DND-41 (cell line): ENCODE data around the gene BCKDHB.

Experiments used
- ATAC-seq: fragments of 200-7000 bp; cut with Tn5 transposase; 3 replicates; pipeline ENCODE4 v1.9.1; 2021; ENCODE audit warnings: low read depth; ENCODE audit not compliant: insufficient read depth
- DNase-seq: peaks from one replicate; pipeline ENCODE4 v3.0.0-alpha.2; 2020
- H2AFZ ChIP-seq: 2 replicates; pipeline ENCODE4 v1.6.0; 2012; ENCODE audit warnings: low read depth, low read length
- H3K27ac ChIP-seq: 2 replicates; pipeline ENCODE4 v1.5.1; 2012; ENCODE audit warnings: low read length, inconsistent platforms
- H3K27me3 ChIP-seq: fragments of 200-600 bp; sonication (generic); 2 replicates; pipeline ENCODE4 v1.6.0; 2012; ENCODE audit warnings: low read length, mild to moderate bottlenecking, inconsistent platforms; ENCODE audit not compliant: insufficient read depth, poor library complexity
- H3K36me3 ChIP-seq: 2 replicates; pipeline ENCODE4 v1.5.1; 2012; ENCODE audit warnings: low read length, inconsistent platforms; ENCODE audit not compliant: insufficient read depth
- H3K4me1 ChIP-seq: 2 replicates; pipeline ENCODE4 v1.5.1; 2012; ENCODE audit warnings: mild to moderate bottlenecking, low read length; ENCODE audit not compliant: insufficient read depth
- H3K4me2 ChIP-seq: 2 replicates; pipeline ENCODE4 v1.6.0; 2012; ENCODE audit warnings: mild to moderate bottlenecking, moderate library complexity, low read length, inconsistent platforms; ENCODE audit not compliant: insufficient read depth
- H3K4me3 ChIP-seq, 2 experiments: fragments of 200-600 bp in 1 of 2; shearing (Covaris generic) in 1 of 2; 2 replicates each; pipeline ENCODE4 v1.5.1; 2012 to 2016; ENCODE audit warnings: inconsistent platforms in 2 of 2, low read length in 2 of 2, mild to moderate bottlenecking in 2 of 2, low read depth in 1 of 2, moderate library complexity in 1 of 2
- H3K79me2 ChIP-seq: 2 replicates; pipeline ENCODE4 v1.6.0; 2012; ENCODE audit warnings: low read length, inconsistent platforms; ENCODE audit not compliant: insufficient read depth
- H3K9ac ChIP-seq: 2 replicates; pipeline ENCODE4 v1.6.0; 2012; ENCODE audit warnings: low read depth, mild to moderate bottlenecking, inconsistent platforms, low read length, moderate library complexity
- H3K9me3 ChIP-seq: 2 replicates; pipeline ENCODE4 v1.5.1; 2012; ENCODE audit warnings: low read length, moderate library complexity, mild to moderate bottlenecking, inconsistent platforms; ENCODE audit not compliant: insufficient read depth, severe bottlenecking
- H4K20me1 ChIP-seq: 2 replicates; pipeline ENCODE4 v1.6.0; 2012; ENCODE audit warnings: low read length; ENCODE audit not compliant: insufficient read depth
- CTCF ChIP-seq: IDR thresholded peaks from 2 replicates; pipeline ENCODE4 v1.5.1; 2012; ENCODE audit warnings: borderline replicate concordance, low read length, moderate library complexity, mild to moderate bottlenecking; ENCODE audit not compliant: poor library complexity, severe bottlenecking; ENCODE audit errors: extremely low read depth
- EZH2 ChIP-seq: IDR thresholded peaks from 3 replicates; pipeline ENCODE4 v1.6.1; 2012; ENCODE audit warnings: borderline replicate concordance, low read depth, mild to moderate bottlenecking, moderate library complexity, low read length, inconsistent platforms; ENCODE audit not compliant: severe bottlenecking

BCKDHB gene

GRCh38 chr6:80329496-80329895 is 223.0 kb downstream of the BCKDHB start:
- H3K9ac ChIP-seq = no peak overlapping the region
- no peaks in the 10 kb centered on the region for H3K4me1 ChIP-seq
- no peaks in the 10 kb centered on the region for H3K9me3 ChIP-seq
- H3K27me3 ChIP-seq = no peaks in the 10 kb centered on the region
- no peaks in the 10 kb centered on the region for H3K79me2 ChIP-seq
- H3K27ac ChIP-seq = no peak overlapping the region
- TF ChIP-seq EZH2 = no peak
- TF ChIP-seq CTCF = no peak
- ATAC-seq = no peak
- H3K4me3 ChIP-seq = no peak overlapping the region
- no peaks in the 10 kb centered on the region for H3K36me3 ChIP-seq
- H3K4me2 ChIP-seq = no peak overlapping the region
- no peak overlapping the region for H2AFZ ChIP-seq
- DNase-seq = no peak
- no peaks in the 10 kb centered on the region for H4K20me1 ChIP-seq

GRCh38 chr6:80330961-80331360 is 224.5 kb downstream of the BCKDHB start:
- H3K27ac ChIP-seq = no peak overlapping the region
- H3K9me3 ChIP-seq = no peaks in the 10 kb centered on the region
- ATAC-seq (no peak), DNase-seq (no peak)
- no peaks in the 10 kb centered on the region for H3K27me3 ChIP-seq
- no peak overlapping the region for H3K4me2 ChIP-seq
- no peaks in the 10 kb centered on the region for H4K20me1 ChIP-seq
- no peak overlapping the region for H3K9ac ChIP-seq
- H3K79me2 ChIP-seq = no peaks in the 10 kb centered on the region
- H3K4me1 ChIP-seq = no peaks in the 10 kb centered on the region
- TF ChIP-seq CTCF (no peak), EZH2 (no peak)
- H3K36me3 ChIP-seq = no peaks in the 10 kb centered on the region
- no peak overlapping the region for H2AFZ ChIP-seq
- no peak overlapping the region for H3K4me3 ChIP-seq

- ATAC-seq = no peak
- Histone ChIP-seq H3K9ac (no peak overlapping the region), H4K20me1 (no peaks in the 10 kb centered on the region), H2AFZ (no peak overlapping the region), H3K4me2 (no peak overlapping the region), H3K4me1 (no peaks in the 10 kb centered on the region), H3K36me3 (no peaks in the 10 kb centered on the region), H3K27me3 (no peaks in the 10 kb centered on the region), H3K27ac (no peak overlapping the region), H3K4me3 (no peak overlapping the region), H3K9me3 (no peaks in the 10 kb centered on the region), H3K79me2 (no peaks in the 10 kb centered on the region)
- no peak for TF ChIP-seq CTCF
- TF ChIP-seq EZH2 = no peak
- no peak for DNase-seq
Measured at GRCh38 chr6:80331522-80331921, 225.1 kb downstream of the BCKDHB start.

GRCh38 chr6:80331974-80332373 is 225.5 kb downstream of the BCKDHB start:
- Histone ChIP-seq H3K27ac (no peak overlapping the region), H3K4me1 (no peaks in the 10 kb centered on the region), H3K27me3 (no peaks in the 10 kb centered on the region), H4K20me1 (no peaks in the 10 kb centered on the region), H3K36me3 (no peaks in the 10 kb centered on the region), H3K9ac (no peak overlapping the region), H3K9me3 (no peaks in the 10 kb centered on the region), H2AFZ (no peak overlapping the region), H3K4me3 (no peak overlapping the region), H3K4me2 (no peak overlapping the region), H3K79me2 (no peaks in the 10 kb centered on the region)
- TF ChIP-seq CTCF (no peak), EZH2 (no peak)
- ATAC-seq (no peak), DNase-seq (no peak)
